Endothelial cell of umbilical vein (primary cell): ENCODE measurements around the gene UBAP2L. TPM values are rescaled to one million over a fixed set of nuclear protein-coding genes. Genes with fewer than 3 reads are reported as not detected.

Experiments
- BruUV-seq: library from RNA; stranded (reverse); fragments of 400-500 nt; replicated peaks from 2 replicates; lab custom pipeline; 2021; lab: Mats Ljungman, UMichigan
- CTCF ChIA-PET: fragments of 300-600, 350-600 bp; sonication (Branson Sonifier 250); formaldehyde crosslinking; loops from one replicate; lab custom pipeline; 2021; ENCODE audit warnings: antibody characterized with exemption, inconsistent platforms; lab: Charles Lee
- POLR2A ChIA-PET: fragments of 300-600, 350-600 bp; sonication (Branson Sonifier 250); formaldehyde crosslinking; loops from one replicate; lab custom pipeline; 2021; ENCODE audit warnings: antibody characterized with exemption, inconsistent platforms; lab: Charles Lee
- DNase-seq: peaks from one replicate; pipeline ENCODE4 v3.0.0-alpha.2; 2011; ENCODE audit warnings: low read depth, low spot score
- FAIRE-seq: peaks from 2 replicates; lab custom pipeline; 2011; peaks lifted over from hg19 to GRCh38; lab: Jason Lieb, UNC
- H2AFZ ChIP-seq: 2 replicates; pipeline ENCODE4 v1.6.0; 2012; ENCODE audit warnings: low read depth, low read length, control low read depth, inconsistent platforms
- H3K27ac ChIP-seq: 2 replicates; pipeline ENCODE4 v1.5.1; 2011; ENCODE audit warnings: low read depth, mild to moderate bottlenecking, control low read depth, low read length, moderate library complexity; ENCODE audit not compliant: insufficient read depth
- H3K27me3 ChIP-seq, 2 experiments: 2 replicates each; pipeline versions ENCODE4 v1.6.0 to v1.6.1; 2011; ENCODE audit warnings: low read length in 2 of 2, mixed read lengths in 1 of 2; ENCODE audit not compliant: control insufficient read depth in 2 of 2, insufficient read depth in 2 of 2
- H3K36me3 ChIP-seq, 2 experiments: 2 replicates in 1 of 2; 3 replicates in 1 of 2; pipeline ENCODE4 v1.5.1; 2011; ENCODE audit warnings: low read length in 2 of 2, mild to moderate bottlenecking in 1 of 2, moderate library complexity in 1 of 2; ENCODE audit not compliant: control insufficient read depth in 2 of 2, insufficient read depth in 2 of 2; ENCODE audit errors: extremely low read depth in 1 of 2
- H3K4me1 ChIP-seq: 3 replicates; pipeline ENCODE4 v1.5.1; 2011; ENCODE audit warnings: mild to moderate bottlenecking, low read length; ENCODE audit not compliant: control insufficient read depth, insufficient read depth; ENCODE audit errors: extremely low read depth
- H3K4me2 ChIP-seq: 2 replicates; pipeline ENCODE4 v1.6.1; 2011; ENCODE audit warnings: low read length, control low read depth, mixed read lengths; ENCODE audit not compliant: insufficient read depth
- H3K4me3 ChIP-seq, 3 experiments: fragments of 200-600 bp in 1 of 3; sonication (generic), shearing (Covaris generic) in 1 of 3; replicated peaks in 1 of 3; 2 replicates each; pipeline ENCODE4 v1.5.1; 2011 to 2016; ENCODE audit warnings: control low read depth in 3 of 3, low read length in 3 of 3, mild to moderate bottlenecking in 2 of 3, inconsistent platforms in 1 of 3, low read depth in 1 of 3, moderate library complexity in 1 of 3; ENCODE audit not compliant: insufficient read depth in 1 of 3
- H3K79me2 ChIP-seq: 2 replicates; pipeline ENCODE4 v1.6.0; 2012; ENCODE audit warnings: low read length, inconsistent platforms; ENCODE audit not compliant: control insufficient read depth, insufficient read depth
- H3K9ac ChIP-seq: replicated peaks from 2 replicates; pipeline ENCODE3; 2011; ENCODE audit warnings: low read length, control low read depth; ENCODE audit not compliant: insufficient read depth; ENCODE audit errors: extremely low read depth
- H3K9me1 ChIP-seq: replicated peaks from 3 replicates; pipeline ENCODE4 v1.6.0; 2011; ENCODE audit warnings: mild to moderate bottlenecking, low read length; ENCODE audit not compliant: control insufficient read depth, insufficient read depth; ENCODE audit errors: extremely low read depth
- H3K9me3 ChIP-seq: replicated peaks from 2 replicates; pipeline ENCODE4 v1.5.1; 2012; ENCODE audit warnings: low read length, inconsistent platforms; ENCODE audit not compliant: control insufficient read depth, insufficient read depth
- H4K20me1 ChIP-seq: replicated peaks from 2 replicates; pipeline ENCODE3; 2011; ENCODE audit warnings: mild to moderate bottlenecking, low read length; ENCODE audit not compliant: control insufficient read depth, insufficient read depth; ENCODE audit errors: extremely low read depth
- CTCF ChIP-seq, 2 donors: IDR thresholded peaks; 1 replicate in 1 of 2; 2 replicates in 1 of 2; pipeline ENCODE4 v1.5.1; 2011; ENCODE audit warnings: low read length in 2 of 2, mild to moderate bottlenecking in 2 of 2, moderate library complexity in 2 of 2, control low read depth in 1 of 2, inconsistent platforms in 1 of 2, low read depth in 1 of 2; ENCODE audit not compliant: insufficient read depth in 1 of 2; ENCODE audit errors: extremely low read depth in 1 of 2
- EZH2 ChIP-seq: IDR thresholded peaks from 2 replicates; pipeline ENCODE4 v1.6.1; 2012; ENCODE audit warnings: borderline replicate concordance, low read depth, mild to moderate bottlenecking, moderate library complexity, low read length, inconsistent platforms; ENCODE audit not compliant: severe bottlenecking
- FOS ChIP-seq: IDR thresholded peaks from 2 replicates; pipeline ENCODE4 v1.6.1; 2011; ENCODE audit warnings: mild to moderate bottlenecking, low read length, moderate library complexity, borderline replicate concordance; ENCODE audit not compliant: insufficient read depth
- GATA2 ChIP-seq: IDR thresholded peaks from 2 replicates; pipeline ENCODE4 v1.7.0; 2011; ENCODE audit warnings: low read depth, mild to moderate bottlenecking, moderate library complexity, mixed read lengths, low read length; ENCODE audit not compliant: insufficient read length, insufficient read depth
- JUN ChIP-seq: IDR thresholded peaks from 2 replicates; pipeline ENCODE4 v1.6.1; 2011; ENCODE audit warnings: borderline replicate concordance, low read depth; ENCODE audit not compliant: insufficient read length, insufficient read depth
- MAX ChIP-seq: IDR thresholded peaks from 2 replicates; pipeline ENCODE4 v1.6.1; 2011; ENCODE audit not compliant: insufficient read depth, insufficient read length
- MYC ChIP-seq: IDR thresholded peaks from one replicate; pipeline ENCODE4 v1.6.1; 2011; ENCODE audit warnings: mild to moderate bottlenecking, low read depth, low read length
- POLR2A ChIP-seq: IDR thresholded peaks from 2 replicates; pipeline ENCODE4 v1.6.1; 2012; ENCODE audit warnings: low read depth, mild to moderate bottlenecking, control low read depth, low read length
- POLR2AphosphoS5 ChIP-seq: IDR thresholded peaks from 2 replicates; pipeline ENCODE4 v1.6.1; 2012; ENCODE audit warnings: low read depth, mild to moderate bottlenecking, control low read depth, low read length, moderate library complexity; ENCODE audit not compliant: insufficient read depth
- dilution Hi-C: fragments of 300-500 bp; cut with MboI; formaldehyde crosslinking; loops from one replicate; pipeline ENCODE4 v1.15.0; 2019; ENCODE audit warnings: low sequenced_read_pairs; ENCODE audit not compliant: extremely low pct_ligation_motif_present
- intact Hi-C: fragments of 100-400 bp; cut with micrococcal nuclease; formaldehyde crosslinking; loops from one replicate; pipeline ENCODE4 v1.10.0; 2022
- polyA plus RNA-seq, 4 experiments: library from polyadenylated mRNA; depleted of rRNA in 3 of 4; stranded (reverse) in 3 of 4; unstranded in 1 of 4; fragments of >200 nt; gene quantifications; 2 replicates each; pipeline versions ENCODE4 v1.2.1 to v1.2.3, GENCODE V29; 2011 to 2012; ENCODE audit warnings: missing spikeins in 1 of 4
- total RNA-seq: library from RNA; stranded (reverse); gene quantifications from 2 replicates; pipeline ENCODE4 v1.2.3, GENCODE V29; 2021

The UBAP2L gene
- total and polyA plus RNA-seq, 2 donors (not counting 3 experiments of a cell fraction or from before 2014, with no cell fraction given) = 229 to 280 TPM

GRCh38 chr1:154304664-154305337 is 84.0 kb downstream of the UBAP2L start:
- no peak for FAIRE-seq
- POLR2A ChIA-PET = interaction anchor here (0.7 kb wide), 1 partner anchor 1968 kb away, joined by 5 read pairs; no protein-coding TSS in a partner anchor

More at GRCh38 chr1:154304664-154305337, 84.0 kb downstream of the UBAP2L start:
- Histone ChIP-seq H3K27ac (no peak overlapping the region), H3K27me3 (no peaks in the 10 kb centered on the region), H4K20me1 (no peaks in the 10 kb centered on the region), H3K4me3 (no peak overlapping the region), H3K79me2 (no peaks in the 10 kb centered on the region), H3K4me2 (no peak overlapping the region), H3K9ac (no peak overlapping the region), H3K4me1 (no peaks in the 10 kb centered on the region), H3K36me3 (no peaks in the 10 kb centered on the region), H3K9me1 (no peaks in the 10 kb centered on the region), H3K9me3 (no peaks in the 10 kb centered on the region), H2AFZ (no peak overlapping the region)
- CTCF ChIA-PET = interaction anchor here (0.8 to 1.6 kb wide), 3 partner anchors 20 to 33 kb away, joined by 3 to 6 read pairs (median 3); no protein-coding TSS in a partner anchor
- dilution Hi-C loops = no loop called here
- BruUV-seq = no TSS peak
- TF ChIP-seq POLR2A (no peak), CTCF (IDR thresholded peaks at IDR 0.05; ENCODE audit: extremely low read depth in 1 of 2, insufficient read depth in 1 of 2, low read depth in 1 of 2, low read length in 2 of 2) (no peak), GATA2 (no peak), MAX (no peak), MYC (no peak), JUN (no peak), EZH2 (no peak), FOS (no peak), POLR2AphosphoS5 (no peak)
- intact Hi-C loops = no loop called here
- DNase-seq = no peak
